GM18508 (cell line): ENCODE data around the gene DNAJB12.
"Not testable (repeated sequence)": the region's sequence is repeated elsewhere in the genome, so short reads cannot be mapped to it uniquely, and the experiment has no call there.

Experiments
- ATAC-seq: cut with Tn5 transposase; IDR thresholded peaks from one replicate; pipeline ENCODE4 v1.9.1; 2021; ENCODE audit warnings: moderate number of reproducible peaks; ENCODE audit not compliant: insufficient read depth, unreplicated experiment

Gene DNAJB12

GRCh38 chr10:72318418-72319262 is 36.1 kb downstream of the DNAJB12 start:
- ATAC-seq = no peak

GRCh38 chr10:72316748-72317435 is 37.8 kb downstream of the DNAJB12 start:
- no peak for ATAC-seq

- ATAC-seq = no peak
Measured at GRCh38 chr10:72316386-72316700, 38.4 kb downstream of the DNAJB12 start.

DNA sequence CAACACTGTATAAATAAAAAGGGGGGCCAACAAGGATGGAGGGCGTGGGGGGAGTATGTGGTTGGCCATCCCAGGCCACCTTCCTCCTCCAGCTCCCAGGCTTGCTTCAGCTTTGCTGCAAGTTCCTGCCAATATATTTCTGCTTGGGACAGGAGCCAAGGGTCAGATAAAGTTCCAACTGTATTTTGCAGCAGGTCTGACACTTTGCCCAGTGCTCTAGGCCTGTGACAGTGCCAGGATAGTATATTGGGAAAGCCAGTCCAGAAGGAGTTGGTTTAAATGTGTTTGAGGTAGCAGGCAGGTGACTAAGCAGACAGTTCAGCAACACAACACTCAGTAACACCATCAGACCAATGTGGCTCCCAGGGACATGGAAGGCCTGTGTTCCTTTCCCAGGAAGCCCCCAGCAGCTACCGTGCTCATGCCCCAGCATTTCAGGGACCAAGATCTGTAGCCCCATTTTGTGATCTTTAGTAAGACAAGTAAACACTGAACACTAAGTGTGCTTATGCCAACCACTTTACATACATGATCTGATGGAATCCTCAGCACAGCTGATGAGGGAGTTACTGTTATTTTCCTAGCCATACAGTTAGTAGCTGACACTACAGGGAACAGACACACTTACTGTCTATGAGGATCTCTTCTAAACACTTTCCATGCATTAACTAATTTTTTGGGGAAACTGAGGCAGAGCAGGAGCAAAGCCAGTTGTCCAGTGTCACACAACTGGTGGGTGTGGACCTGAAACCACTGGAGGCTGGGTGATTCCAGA is 38.9 kb downstream of the DNAJB12 start:
- ATAC-seq = no peak

DNA sequence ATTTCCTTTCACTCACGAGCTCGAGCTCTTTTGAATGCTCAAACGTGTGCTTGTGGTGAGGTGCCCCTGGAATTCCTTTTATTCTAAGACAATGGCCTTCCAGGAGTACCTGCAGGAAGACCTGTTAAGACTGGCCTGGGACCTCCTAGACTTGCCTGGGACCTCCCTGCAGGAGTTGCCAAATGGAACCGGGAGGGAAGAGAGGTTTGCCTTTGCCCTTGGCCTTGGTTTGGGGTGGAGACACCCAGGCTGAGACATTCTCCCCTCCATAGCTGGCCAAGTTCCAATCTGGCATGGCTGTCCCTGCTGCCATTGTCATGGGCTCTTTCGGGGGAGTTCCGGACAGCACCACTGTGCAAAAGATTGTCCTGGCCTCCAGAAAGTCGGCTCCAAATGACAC is 39.7 kb downstream of the DNAJB12 start:
- no peak for ATAC-seq

DNA sequence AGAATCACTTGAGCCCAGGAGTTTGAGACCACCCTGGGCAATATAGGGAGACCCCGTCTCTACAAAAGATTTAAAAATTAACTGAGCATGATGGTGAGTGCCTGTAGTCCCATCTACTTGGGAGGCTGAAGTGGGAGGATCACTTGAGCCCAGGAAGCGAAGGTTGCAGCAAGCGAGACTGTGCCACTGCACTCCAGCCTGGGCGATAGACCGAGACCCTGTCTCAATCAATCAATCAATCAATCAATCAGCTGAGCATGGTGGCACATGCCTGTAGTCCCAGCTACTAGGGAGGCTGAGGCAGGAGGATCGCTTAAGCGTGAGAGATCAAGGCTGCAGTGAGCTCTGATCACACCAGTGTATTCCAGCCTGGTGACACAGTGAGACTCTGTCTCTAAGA is 40.5 kb downstream of the DNAJB12 start:
- ATAC-seq = no peak

GRCh38 chr10:72312865-72313391 is 41.8 kb downstream of the DNAJB12 start:
- ATAC-seq = no peak

- no peak for ATAC-seq
Measured at GRCh38 chr10:72311667-72312066, 43.1 kb downstream of the DNAJB12 start.

DNA sequence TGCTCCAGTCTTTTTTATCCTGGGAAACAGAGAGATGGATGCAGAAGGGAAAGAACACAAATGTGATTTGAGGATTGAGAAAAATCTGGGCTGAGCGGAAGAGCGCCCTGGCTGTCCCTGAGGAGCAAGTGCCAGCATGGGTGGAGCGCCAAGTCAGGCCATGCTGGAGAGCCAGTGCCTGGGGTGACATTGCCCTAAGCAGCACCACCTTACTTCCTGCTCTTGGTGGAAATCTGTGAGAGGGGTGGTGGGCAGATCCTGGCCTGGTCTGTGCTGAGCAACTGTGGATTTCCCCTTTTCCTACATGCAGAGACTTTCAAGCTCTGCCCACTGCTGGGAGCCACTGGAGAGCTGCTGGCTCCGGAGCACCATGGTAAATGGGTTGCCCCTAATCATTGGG is 44.1 kb downstream of the DNAJB12 start:
- ATAC-seq = no peak

DNA sequence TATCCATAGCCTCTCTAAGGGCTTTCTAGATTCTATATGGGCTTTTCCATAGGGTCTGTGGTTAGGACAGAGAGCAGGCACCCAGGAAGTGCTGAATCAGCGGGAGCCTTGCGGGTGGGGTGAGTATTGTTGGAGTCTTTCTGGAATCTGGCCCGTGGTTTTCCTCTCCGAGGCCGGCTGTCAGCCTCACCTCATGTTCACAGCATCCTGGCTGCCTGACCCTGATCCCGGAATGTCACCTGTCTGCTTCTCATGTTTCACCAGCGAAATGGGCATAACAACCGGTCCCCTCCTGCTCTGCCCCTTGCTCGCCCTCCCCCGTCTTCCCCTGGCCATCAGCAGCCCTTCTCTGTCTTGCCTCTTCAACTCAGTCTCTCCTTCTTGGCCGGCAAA is 44.5 kb downstream of the DNAJB12 start:
- no peak for ATAC-seq

- no peak for ATAC-seq
Measured at GRCh38 chr10:72309290-72310240, 45.2 kb downstream of the DNAJB12 start.

DNA sequence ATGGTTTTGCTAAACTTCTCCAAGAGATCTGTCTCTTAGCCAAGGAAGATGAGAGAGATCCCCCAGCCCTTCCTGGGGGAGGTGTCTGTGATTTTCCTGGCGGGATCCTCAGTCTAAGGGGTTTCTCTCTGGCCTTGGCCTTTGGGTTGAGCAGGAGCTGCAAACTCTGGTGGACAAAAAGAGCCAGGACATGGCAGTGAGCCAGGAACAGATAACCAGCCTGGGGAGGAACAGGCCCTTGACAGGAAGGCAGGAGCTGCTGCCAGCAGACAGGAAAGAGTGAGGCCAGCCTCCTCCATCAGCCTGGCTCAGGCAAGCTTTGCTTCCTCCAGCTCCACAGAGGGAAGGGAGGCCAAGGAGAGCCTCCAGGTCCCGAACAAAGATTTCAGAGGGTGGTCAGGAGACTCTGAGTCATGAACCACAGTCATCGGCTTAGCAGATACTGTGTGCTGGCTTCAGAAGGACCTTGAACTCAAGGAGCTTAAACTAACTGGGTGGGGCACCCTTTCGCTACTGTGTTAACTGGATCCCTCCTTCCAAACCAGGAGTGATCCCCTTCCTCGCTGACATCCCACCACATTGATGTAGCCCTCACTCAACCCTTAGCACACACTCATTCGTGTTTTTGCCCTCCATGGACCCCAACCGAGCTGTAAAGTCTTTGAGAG is 46.3 kb downstream of the DNAJB12 start:
- no peak for ATAC-seq

- not testable (repeated sequence) for ATAC-seq
Measured at GRCh38 chr10:72307711-72308110, 47.0 kb downstream of the DNAJB12 start.

DNA sequence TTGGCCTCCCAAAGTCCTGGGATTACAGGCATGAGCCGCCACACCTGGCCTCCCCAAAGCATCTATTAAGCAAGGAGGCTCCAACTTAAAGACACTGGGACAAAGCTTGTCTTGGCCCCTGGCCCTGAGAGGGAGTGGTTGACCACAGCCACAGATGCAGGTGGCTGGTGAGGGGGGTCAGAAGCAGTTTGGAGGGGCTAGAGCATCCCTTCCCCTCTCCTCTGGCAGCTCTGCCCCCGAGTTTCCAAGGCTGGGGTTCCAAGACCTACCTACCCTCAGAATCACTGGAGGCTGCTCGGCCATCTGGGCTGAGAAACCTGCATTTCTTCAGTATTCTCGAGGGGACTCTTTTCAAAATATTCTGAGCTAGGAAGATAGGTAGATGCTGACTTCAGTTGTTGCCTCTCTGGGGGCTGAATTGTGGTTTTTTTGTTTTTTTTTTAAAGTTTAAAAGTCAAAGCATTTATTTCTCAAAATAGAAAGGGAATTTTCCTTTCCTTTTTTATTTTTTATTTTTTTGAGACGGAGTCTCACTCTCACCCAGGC is 48.4 kb downstream of the DNAJB12 start:
- no peak for ATAC-seq

GRCh38 chr10:72303424-72304128 is 51.1 kb downstream of the DNAJB12 start:
- ATAC-seq = no peak

- no peak for ATAC-seq
Measured at GRCh38 chr10:72298592-72299519, 55.9 kb downstream of the DNAJB12 start.

DNA sequence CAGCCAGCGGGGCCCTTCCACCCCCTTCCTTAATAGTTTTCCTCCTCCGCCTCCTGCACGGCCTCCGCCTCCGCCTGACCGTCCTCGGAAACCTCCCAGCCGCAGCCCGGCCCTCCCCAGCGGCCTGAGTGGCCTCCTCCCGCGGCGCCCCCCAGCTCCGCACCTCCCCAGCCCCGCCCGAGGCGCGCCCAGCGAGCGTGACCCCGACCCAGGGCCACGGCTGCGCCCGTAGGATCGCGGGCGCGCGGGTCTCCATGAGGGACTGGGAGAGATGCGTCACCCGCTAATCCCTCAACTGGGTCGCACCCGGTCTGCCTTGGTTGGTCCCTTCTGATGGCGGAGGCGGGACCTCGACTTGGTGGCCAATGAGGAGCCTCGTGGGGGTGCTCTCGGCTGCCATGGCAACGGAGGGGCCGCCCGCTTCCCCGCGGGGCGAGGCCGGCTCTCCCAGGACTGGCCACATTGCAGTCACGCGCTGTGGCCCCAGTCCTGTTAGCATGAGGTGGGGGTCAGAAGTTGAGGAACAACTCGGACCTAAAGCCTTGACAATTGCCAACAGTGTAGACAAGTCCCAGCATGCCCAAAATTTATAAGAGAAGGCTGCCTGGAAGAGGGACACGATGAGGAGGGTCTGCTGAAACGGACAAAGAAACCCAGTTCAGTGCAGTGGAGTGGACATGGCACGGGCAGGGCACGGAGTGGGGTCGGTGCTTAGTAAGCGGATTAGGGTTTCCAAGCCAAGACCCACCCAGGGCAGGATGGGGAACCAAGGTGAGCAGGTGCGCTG is 56.7 kb downstream of the DNAJB12 start:
- ATAC-seq = peak; percentile 37
